Tibial nerve (tissue), 4 donors: ENCODE data around the gene SOWAHC.

Source experiments
- EP300 ChIP-seq, 2 donors: sonication (generic); formaldehyde crosslinking; IDR thresholded peaks; one replicate each; pipeline ENCODE4 v1.6.1; 2017; ENCODE audit warnings: antibody characterized with exemption in 2 of 2, mild to moderate bottlenecking in 1 of 2
- POLR2A ChIP-seq, 2 donors: fragments of 450-650 bp; IDR thresholded peaks; one replicate each; pipeline ENCODE4 v1.6.1; 2017; ENCODE audit warnings: antibody characterized with exemption in 2 of 2, mild to moderate bottlenecking in 2 of 2, moderate library complexity in 2 of 2
- TF ChIP-seq, protein P1 (sequence below), 5 experiments: fragments of 200-600 bp in 3 of 5; fragments of 450-650 bp in 2 of 5; sonication (generic) in 3 of 5; IDR thresholded peaks; one replicate each; pipeline ENCODE4 v1.5.1; 2016 to 2019; ENCODE audit warnings: antibody characterized with exemption in 5 of 5, mild to moderate bottlenecking in 3 of 5, moderate library complexity in 2 of 5

DNA sequence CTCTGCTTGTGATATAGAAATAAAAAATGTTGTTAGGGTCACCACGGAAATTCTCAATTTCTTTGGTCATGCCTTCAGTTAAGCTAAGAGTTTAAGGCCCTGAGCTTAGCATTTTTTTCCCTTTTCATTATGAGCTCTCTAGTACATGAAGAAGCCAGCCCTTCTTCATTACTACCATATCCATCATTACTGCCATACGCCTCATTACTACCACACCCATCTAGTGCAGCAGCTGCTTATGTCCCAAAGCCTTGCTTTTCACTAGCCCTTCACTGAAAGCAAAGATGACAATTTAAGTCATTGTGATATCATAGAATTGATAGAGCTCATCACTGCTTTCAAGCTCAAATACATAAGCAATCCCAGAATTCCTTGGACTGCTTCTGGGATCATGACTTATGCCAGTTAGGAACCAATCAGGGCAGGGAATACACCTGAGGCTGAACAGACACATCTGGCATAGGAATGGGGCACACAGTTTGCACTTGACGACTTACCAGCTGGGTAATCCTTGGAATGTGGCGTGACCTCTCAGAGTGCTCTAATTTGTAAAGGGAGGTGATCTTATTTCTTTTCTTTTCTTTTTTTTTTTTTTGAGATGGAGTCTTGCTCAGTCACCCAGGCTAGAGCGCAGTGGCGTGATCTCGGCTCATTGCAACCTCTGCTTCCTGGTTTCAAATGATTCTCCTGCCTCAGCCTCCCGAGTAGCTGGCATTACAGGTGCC, 40.3 kb downstream of the SOWAHC start:
- TF ChIP-seq, protein P1, sequence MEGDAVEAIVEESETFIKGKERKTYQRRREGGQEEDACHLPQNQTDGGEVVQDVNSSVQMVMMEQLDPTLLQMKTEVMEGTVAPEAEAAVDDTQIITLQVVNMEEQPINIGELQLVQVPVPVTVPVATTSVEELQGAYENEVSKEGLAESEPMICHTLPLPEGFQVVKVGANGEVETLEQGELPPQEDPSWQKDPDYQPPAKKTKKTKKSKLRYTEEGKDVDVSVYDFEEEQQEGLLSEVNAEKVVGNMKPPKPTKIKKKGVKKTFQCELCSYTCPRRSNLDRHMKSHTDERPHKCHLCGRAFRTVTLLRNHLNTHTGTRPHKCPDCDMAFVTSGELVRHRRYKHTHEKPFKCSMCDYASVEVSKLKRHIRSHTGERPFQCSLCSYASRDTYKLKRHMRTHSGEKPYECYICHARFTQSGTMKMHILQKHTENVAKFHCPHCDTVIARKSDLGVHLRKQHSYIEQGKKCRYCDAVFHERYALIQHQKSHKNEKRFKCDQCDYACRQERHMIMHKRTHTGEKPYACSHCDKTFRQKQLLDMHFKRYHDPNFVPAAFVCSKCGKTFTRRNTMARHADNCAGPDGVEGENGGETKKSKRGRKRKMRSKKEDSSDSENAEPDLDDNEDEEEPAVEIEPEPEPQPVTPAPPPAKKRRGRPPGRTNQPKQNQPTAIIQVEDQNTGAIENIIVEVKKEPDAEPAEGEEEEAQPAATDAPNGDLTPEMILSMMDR (IDR thresholded peaks at IDR 0.05) = no peak
- TF ChIP-seq EP300 (IDR thresholded peaks at IDR 0.05) (no peak), POLR2A (IDR thresholded peaks at IDR 0.05) (no peak)
